Measurements from ENCODE around the gene ADAMTS2. TPM values are rescaled to one million over a fixed set of nuclear protein-coding genes. Genes with fewer than 3 reads are reported as not detected.
"Not testable (repeated sequence)": the region's sequence is repeated elsewhere in the genome, so short reads cannot be mapped to it uniquely, and the experiment has no call there.

Gene ADAMTS2
- polyA plus RNA-seq, 1 donor: 5.9 TPM

- no peak for DNase-seq
- no peaks in the 10 kb centered on the region for H3K9me3 ChIP-seq (ENCODE audit: control insufficient read depth, low read depth, low read length)
- 82% methylated on average over 3 of the region's 23 CpGs for WGBS (ENCODE audit: insufficient coverage, low lambda C conversion rate)
- H3K4me3 ChIP-seq (ENCODE audit: low read length): no peak overlapping the region
- no peaks in the 10 kb centered on the region for H3K4me1 ChIP-seq (ENCODE audit: control insufficient read depth, insufficient read depth, low read length)
- H3K36me3 ChIP-seq (ENCODE audit: control insufficient read depth, insufficient read depth, low read length): no peaks in the 10 kb centered on the region
- H3K27ac ChIP-seq (ENCODE audit: low read length): no peak overlapping the region
- H3K27me3 ChIP-seq (ENCODE audit: control insufficient read depth, insufficient read depth, low read length): no peaks in the 10 kb centered on the region
These were observed 60.3 kb downstream of the ADAMTS2 start for GRCh38 chr5:179284751-179285631.

GRCh38 chr5:179283908-179284307 lies 61.4 kb downstream of the ADAMTS2 start:
- not testable (repeated sequence) for DNase-seq

GRCh38 chr5:179281694-179282093 lies 63.6 kb downstream of the ADAMTS2 start:
- Histone ChIP-seq H3K27me3 (ENCODE audit: control insufficient read depth, insufficient read depth, low read length) (no peaks in the 10 kb centered on the region), H3K36me3 (ENCODE audit: control insufficient read depth, insufficient read depth, low read length) (no peaks in the 10 kb centered on the region), H3K27ac (ENCODE audit: low read length) (no peak overlapping the region), H3K4me1 (ENCODE audit: control insufficient read depth, insufficient read depth, low read length) (no peaks in the 10 kb centered on the region), H3K4me3 (ENCODE audit: low read length) (no peak overlapping the region), H3K9me3 (ENCODE audit: control insufficient read depth, low read depth, low read length) (no peaks in the 10 kb centered on the region)
- no peak for DNase-seq
- no CpG with 5 or more reads among the region's 1 CpG for WGBS (ENCODE audit: insufficient coverage, low lambda C conversion rate)

More at GRCh38 chr5:179283908-179284307, 61.4 kb downstream of the ADAMTS2 start:
- WGBS (ENCODE audit: insufficient coverage, low lambda C conversion rate): no CpG with 5 or more reads among the region's 10 CpGs
- H3K4me1 ChIP-seq (ENCODE audit: control insufficient read depth, insufficient read depth, low read length); H3K36me3 ChIP-seq (ENCODE audit: control insufficient read depth, insufficient read depth, low read length); H3K27me3 ChIP-seq (ENCODE audit: control insufficient read depth, insufficient read depth, low read length); H3K27ac ChIP-seq (ENCODE audit: low read length); H3K4me3 ChIP-seq (ENCODE audit: low read length); H3K9me3 ChIP-seq (ENCODE audit: control insufficient read depth, low read depth, low read length): not testable (repeated sequence)

DNA sequence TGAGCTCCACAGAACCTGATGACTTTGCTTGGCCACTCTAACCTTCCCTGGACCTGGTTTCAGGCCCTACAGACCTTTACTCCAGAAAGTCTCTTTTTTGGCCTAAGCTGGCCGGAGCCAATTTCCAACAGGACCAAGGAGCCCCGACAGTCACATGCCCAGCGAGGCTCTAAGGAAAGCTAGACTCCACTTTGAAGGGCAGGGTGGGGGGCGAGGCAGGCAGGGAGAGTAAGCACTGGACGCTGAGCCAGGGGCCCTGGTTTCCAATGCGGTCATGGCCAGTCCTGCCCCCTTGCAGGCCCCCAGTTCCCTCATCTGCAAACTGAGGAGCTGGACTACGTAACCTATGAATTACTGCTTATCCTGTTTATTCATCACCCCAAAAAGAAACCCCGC lies 65.2 kb downstream of the ADAMTS2 start:
- H3K9me3 ChIP-seq (ENCODE audit: control insufficient read depth, low read depth, low read length): no peaks in the 10 kb centered on the region
- H3K27ac ChIP-seq (ENCODE audit: low read length): no peak overlapping the region
- no peaks in the 10 kb centered on the region for H3K4me1 ChIP-seq (ENCODE audit: control insufficient read depth, insufficient read depth, low read length)
- H3K4me3 ChIP-seq (ENCODE audit: low read length): no peak overlapping the region
- H3K27me3 ChIP-seq (ENCODE audit: control insufficient read depth, insufficient read depth, low read length): no peaks in the 10 kb centered on the region
- no CpG with 5 or more reads among the region's 8 CpGs for WGBS (ENCODE audit: insufficient coverage, low lambda C conversion rate)
- H3K36me3 ChIP-seq (ENCODE audit: control insufficient read depth, insufficient read depth, low read length): no peaks in the 10 kb centered on the region
- DNase-seq: no peak

DNA sequence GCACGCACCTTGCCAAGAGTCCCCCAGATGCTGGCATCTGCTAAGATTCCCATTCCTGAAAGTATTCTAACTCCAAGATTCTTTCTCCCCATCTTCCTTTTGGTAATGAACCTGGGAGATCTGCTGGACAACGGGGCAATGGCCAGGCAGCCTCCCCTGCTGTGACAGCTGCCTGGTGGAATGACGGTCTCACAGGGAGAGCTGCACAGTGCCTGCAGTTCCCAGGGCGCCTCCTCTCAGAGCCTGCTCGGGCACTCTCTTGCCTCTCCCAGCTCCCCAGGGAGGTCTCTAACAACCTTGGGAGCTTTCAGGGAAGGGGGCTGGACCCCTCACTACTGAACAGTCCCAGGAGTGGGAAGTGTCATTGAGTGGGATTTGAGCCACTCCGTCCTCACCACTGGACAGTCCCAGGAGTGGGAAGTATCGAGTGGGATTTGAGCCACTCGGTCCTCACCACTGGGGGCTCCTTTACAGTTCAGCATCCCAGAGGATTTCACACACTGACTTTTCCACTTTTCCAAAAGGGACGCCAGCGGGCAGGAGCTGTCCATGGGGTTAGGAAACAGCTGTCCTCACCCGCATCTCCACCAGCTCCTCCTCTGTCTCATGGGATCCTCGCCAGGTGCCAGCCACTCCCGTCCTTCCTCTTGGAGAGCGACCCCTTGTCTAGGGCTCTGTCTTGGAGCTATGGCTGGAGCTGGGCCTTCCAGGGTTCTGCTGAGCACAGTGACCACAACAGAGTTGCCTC lies 65.7 kb downstream of the ADAMTS2 start:
- Histone ChIP-seq H3K36me3 (ENCODE audit: control insufficient read depth, insufficient read depth, low read length) (no peaks in the 10 kb centered on the region), H3K4me3 (ENCODE audit: low read length) (no peak overlapping the region), H3K27ac (ENCODE audit: low read length) (no peak overlapping the region), H3K9me3 (ENCODE audit: control insufficient read depth, low read depth, low read length) (no peaks in the 10 kb centered on the region), H3K4me1 (ENCODE audit: control insufficient read depth, insufficient read depth, low read length) (no peaks in the 10 kb centered on the region), H3K27me3 (ENCODE audit: control insufficient read depth, insufficient read depth, low read length) (no peaks in the 10 kb centered on the region)
- DNase-seq: no peak
- WGBS (ENCODE audit: insufficient coverage, low lambda C conversion rate): no CpG with 5 or more reads among the region's 14 CpGs

DNA sequence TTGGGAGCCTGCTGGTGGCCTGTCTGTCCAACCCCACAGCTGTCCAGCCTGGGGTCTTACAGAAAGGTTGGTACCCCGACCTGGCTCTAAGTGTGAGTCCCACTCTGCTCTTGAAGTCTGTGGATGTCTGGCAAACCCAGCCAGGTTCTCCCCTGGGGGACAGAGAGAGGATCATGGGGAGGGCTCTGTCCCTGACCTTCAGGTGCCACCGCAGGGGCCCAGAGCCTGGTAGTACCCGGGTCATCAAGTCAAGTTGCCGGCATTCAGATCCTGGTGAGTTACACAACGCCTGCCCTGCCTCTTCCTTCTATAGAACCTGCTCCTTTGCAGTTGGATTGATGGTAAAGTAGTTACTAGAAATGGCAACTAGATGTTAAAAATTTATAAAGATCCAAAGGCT lies 66.7 kb downstream of the ADAMTS2 start:
- WGBS (ENCODE audit: insufficient coverage, low lambda C conversion rate): 46% methylated on average over 2 of the region's 5 CpGs
- Histone ChIP-seq H3K4me3 (ENCODE audit: low read length) (no peak overlapping the region), H3K9me3 (ENCODE audit: control insufficient read depth, low read depth, low read length) (no peaks in the 10 kb centered on the region), H3K27me3 (ENCODE audit: control insufficient read depth, insufficient read depth, low read length) (no peaks in the 10 kb centered on the region), H3K27ac (ENCODE audit: low read length) (no peak overlapping the region), H3K36me3 (ENCODE audit: control insufficient read depth, insufficient read depth, low read length) (no peaks in the 10 kb centered on the region), H3K4me1 (ENCODE audit: control insufficient read depth, insufficient read depth, low read length) (no peaks in the 10 kb centered on the region)
- DNase-seq: no peak

GRCh38 chr5:179278119-179278518 lies 67.1 kb downstream of the ADAMTS2 start:
- H3K36me3 ChIP-seq (ENCODE audit: control insufficient read depth, insufficient read depth, low read length): no peaks in the 10 kb centered on the region
- DNase-seq: no peak
- no CpG with 5 or more reads among the region's 10 CpGs for WGBS (ENCODE audit: insufficient coverage, low lambda C conversion rate)
- no peaks in the 10 kb centered on the region for H3K9me3 ChIP-seq (ENCODE audit: control insufficient read depth, low read depth, low read length)
- no peak overlapping the region for H3K27ac ChIP-seq (ENCODE audit: low read length)
- no peaks in the 10 kb centered on the region for H3K4me1 ChIP-seq (ENCODE audit: control insufficient read depth, insufficient read depth, low read length)
- no peaks in the 10 kb centered on the region for H3K27me3 ChIP-seq (ENCODE audit: control insufficient read depth, insufficient read depth, low read length)
- no peak overlapping the region for H3K4me3 ChIP-seq (ENCODE audit: low read length)

DNA sequence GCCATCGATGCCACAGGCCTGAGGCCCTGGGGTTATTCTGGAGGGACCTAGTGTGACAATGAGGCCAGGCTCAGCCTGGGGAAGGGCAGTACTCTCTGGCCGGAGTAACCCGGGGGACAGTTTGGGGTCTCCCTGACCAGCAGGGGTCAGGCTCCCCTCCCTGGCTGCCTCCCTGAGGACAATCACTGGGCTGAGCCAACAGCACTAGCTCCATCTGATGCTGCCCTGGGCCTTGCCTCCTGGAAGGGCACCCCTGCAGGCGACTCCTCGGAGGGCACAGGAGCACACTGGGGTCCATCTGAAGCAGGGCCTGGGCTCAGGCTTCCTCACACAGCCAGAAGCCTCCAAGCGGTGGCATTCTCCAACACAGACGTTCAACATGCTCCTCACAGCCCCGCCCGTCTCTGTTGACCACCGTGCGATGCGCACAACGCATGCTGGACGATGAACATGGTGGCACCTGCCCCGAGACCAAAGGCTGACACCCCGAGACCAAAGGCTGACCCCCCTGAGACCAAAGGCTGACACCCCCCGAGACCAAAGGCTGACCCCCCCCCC lies 68.3 kb downstream of the ADAMTS2 start:
- Histone ChIP-seq H3K36me3 (ENCODE audit: control insufficient read depth, insufficient read depth, low read length) (no peaks in the 10 kb centered on the region), H3K27ac (ENCODE audit: low read length) (no peak overlapping the region), H3K4me3 (ENCODE audit: low read length) (no peak overlapping the region), H3K27me3 (ENCODE audit: control insufficient read depth, insufficient read depth, low read length) (no peaks in the 10 kb centered on the region), H3K9me3 (ENCODE audit: control insufficient read depth, low read depth, low read length) (no peaks in the 10 kb centered on the region), H3K4me1 (ENCODE audit: control insufficient read depth, insufficient read depth, low read length) (no peaks in the 10 kb centered on the region)
- WGBS (ENCODE audit: insufficient coverage, low lambda C conversion rate): no CpG with 5 or more reads among the region's 17 CpGs
- no peak for DNase-seq

DNA sequence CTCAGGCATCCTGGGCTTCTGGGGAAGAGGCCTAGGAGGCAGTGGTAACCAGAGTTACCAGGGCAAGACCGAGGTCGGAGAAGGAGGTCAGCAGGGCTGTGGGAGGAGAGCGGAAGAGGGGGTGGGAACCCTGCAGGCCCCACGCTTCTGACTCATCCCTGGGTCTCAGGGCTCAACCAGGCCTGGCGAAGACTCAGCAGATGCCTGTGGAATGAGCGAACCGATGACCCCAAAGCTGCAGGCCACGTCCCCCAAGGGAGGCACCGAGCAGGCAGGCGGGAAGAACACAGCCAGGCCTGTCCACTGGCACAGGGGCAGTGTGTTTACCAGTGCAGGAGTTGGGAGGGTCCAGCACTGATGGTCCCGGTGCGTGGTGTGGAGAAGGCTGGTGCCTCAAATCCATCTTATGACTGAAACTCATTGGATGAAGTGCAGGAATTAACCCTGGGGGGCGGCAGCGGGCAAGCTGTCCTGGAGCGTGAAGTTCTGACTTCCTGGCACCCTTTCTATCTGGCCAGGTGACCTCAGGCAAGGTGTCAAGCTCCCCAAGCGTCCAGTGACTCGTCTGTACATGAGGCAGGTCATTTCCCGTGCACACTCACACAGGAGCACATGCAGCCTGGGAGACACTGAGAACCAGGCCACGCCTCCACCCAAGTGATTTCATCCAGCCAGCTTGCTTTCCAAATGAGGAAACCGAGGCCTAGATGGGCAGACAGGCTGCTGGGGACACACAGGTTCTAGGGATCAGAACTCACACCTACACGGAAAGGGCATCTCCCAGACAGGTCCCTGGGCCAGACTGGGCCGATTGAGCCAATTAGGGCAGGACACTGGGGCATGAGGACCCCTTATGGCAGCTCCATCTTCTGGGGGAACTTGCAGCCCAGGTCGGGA lies 69.1 kb downstream of the ADAMTS2 start:
- Histone ChIP-seq H3K27ac (ENCODE audit: low read length) (no peak overlapping the region), H3K4me3 (ENCODE audit: low read length) (no peak overlapping the region), H3K27me3 (ENCODE audit: control insufficient read depth, insufficient read depth, low read length) (no peaks in the 10 kb centered on the region), H3K4me1 (ENCODE audit: control insufficient read depth, insufficient read depth, low read length) (no peaks in the 10 kb centered on the region), H3K9me3 (ENCODE audit: control insufficient read depth, low read depth, low read length) (no peaks in the 10 kb centered on the region), H3K36me3 (ENCODE audit: control insufficient read depth, insufficient read depth, low read length) (no peaks in the 10 kb centered on the region)
- WGBS (ENCODE audit: insufficient coverage, low lambda C conversion rate): no CpG with 5 or more reads among the region's 23 CpGs
- peak in 1 of 2 donors; percentile 13 for DNase-seq
